NB4 (cell line): Measurements from ENCODE around the gene HECTD4.
A peak's percentile ranks its signal among the peaks of the same experiment; 100 is the strongest.
"Not testable (repeated sequence)": the region's sequence is repeated elsewhere in the genome, so short reads cannot be mapped to it uniquely, and the experiment has no call there.

Experiments used
- DNase-seq: peaks from one replicate; pipeline ENCODE4 v3.0.0; 2010; ENCODE audit warnings: low read depth
- H3K4me3 ChIP-seq: one replicate; pipeline ENCODE4 v1.5.1; 2011; ENCODE audit warnings: mild to moderate bottlenecking, low read depth, low read length, moderate library complexity
- CTCF ChIP-seq: IDR thresholded peaks from one replicate; pipeline ENCODE4 v1.5.1; 2012; ENCODE audit warnings: low read depth, low read length
- MAX ChIP-seq: IDR thresholded peaks from 2 replicates; pipeline ENCODE4 v1.6.1; 2011; ENCODE audit warnings: low read depth, low read length
- MYC ChIP-seq: IDR thresholded peaks from 2 replicates; pipeline ENCODE4 v1.6.1; 2011; ENCODE audit warnings: low read depth, low read length
- POLR2A ChIP-seq: IDR thresholded peaks from 2 replicates; pipeline ENCODE4 v1.6.1; 2011; ENCODE audit warnings: mild to moderate bottlenecking; ENCODE audit not compliant: insufficient read length; ENCODE audit errors: extremely low read depth

HECTD4 gene

GRCh38 chr12:112418273-112418607, 36.0 kb upstream of the HECTD4 start:
- TF ChIP-seq MYC (no peak), CTCF (no peak), MAX (no peak), POLR2A (no peak)
- no peak for DNase-seq
- H3K4me3 ChIP-seq = peak overlapping the region; percentile 86

- not testable (repeated sequence) for DNase-seq, H3K4me3 ChIP-seq
Measured at GRCh38 chr12:112415457-112415856, 33.2 kb upstream of the HECTD4 start.

GRCh38 chr12:112413855-112414625, 31.8 kb upstream of the HECTD4 start:
- peak; percentile 73 for DNase-seq
- TF ChIP-seq CTCF (no peak), MAX (no peak), MYC (no peak), POLR2A (no peak)
- no peak overlapping the region for H3K4me3 ChIP-seq

GRCh38 chr12:112409906-112410244, 27.6 kb upstream of the HECTD4 start:
- TF ChIP-seq POLR2A (no peak), MAX (no peak), CTCF (no peak), MYC (no peak)
- DNase-seq = no peak
- peak overlapping the region; percentile 77 for H3K4me3 ChIP-seq

GRCh38 chr12:112409064-112409905, 27.1 kb upstream of the HECTD4 start, which contains the start of gene RPL6:
Gene RPL6 (minus strand): TSS chr12:112409605. CDS start chr12:112408656, 949 bp downstream.
- H3K4me3 ChIP-seq = peak within 1 kb of the TSS; percentile 77
- peak; percentile 98 for DNase-seq
- TF ChIP-seq MAX (peak; percentile 68), MYC (peak; percentile 89), POLR2A (peak; percentile 99), CTCF (no peak)

GRCh38 chr12:112408621-112409020, 26.4 kb upstream of the HECTD4 start:
- peak; percentile 46 for DNase-seq
- peak overlapping the region; percentile 77 for H3K4me3 ChIP-seq
- no peak for TF ChIP-seq POLR2A
- no peak for TF ChIP-seq MYC

- H3K4me3 ChIP-seq = peak overlapping the region; percentile 77
- not testable (repeated sequence) for DNase-seq
Measured at GRCh38 chr12:112407683-112408082, 25.5 kb upstream of the HECTD4 start.
